ENCODE results near the gene AMBRA1. TPM values are rescaled to one million over a fixed set of nuclear protein-coding genes. Genes with fewer than 3 reads are reported as not detected.

The AMBRA1 gene
- total RNA-seq, 1 donor from 2014 or later, result 11.3 TPM

DNA sequence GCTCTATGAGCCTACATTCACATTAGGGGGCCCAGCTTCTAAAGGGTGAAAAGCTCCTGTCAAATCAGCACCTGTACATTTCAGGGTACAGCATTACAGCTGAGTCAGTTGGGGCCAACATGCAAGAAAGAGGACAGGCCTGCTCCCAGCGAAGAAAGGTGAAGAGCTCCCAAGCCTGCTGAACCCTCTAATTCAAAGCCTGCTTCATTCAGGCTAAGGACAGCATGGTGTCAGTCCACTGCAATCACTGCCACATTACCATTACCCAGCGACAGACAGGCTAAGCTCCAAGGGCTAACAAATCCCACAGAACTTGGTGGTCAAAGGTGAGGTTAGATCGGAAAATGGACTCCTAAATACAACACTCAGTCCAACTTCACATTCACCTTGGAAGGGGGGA is 136.8 kb downstream of the AMBRA1 start:
- TF ChIP-seq, protein P1, sequence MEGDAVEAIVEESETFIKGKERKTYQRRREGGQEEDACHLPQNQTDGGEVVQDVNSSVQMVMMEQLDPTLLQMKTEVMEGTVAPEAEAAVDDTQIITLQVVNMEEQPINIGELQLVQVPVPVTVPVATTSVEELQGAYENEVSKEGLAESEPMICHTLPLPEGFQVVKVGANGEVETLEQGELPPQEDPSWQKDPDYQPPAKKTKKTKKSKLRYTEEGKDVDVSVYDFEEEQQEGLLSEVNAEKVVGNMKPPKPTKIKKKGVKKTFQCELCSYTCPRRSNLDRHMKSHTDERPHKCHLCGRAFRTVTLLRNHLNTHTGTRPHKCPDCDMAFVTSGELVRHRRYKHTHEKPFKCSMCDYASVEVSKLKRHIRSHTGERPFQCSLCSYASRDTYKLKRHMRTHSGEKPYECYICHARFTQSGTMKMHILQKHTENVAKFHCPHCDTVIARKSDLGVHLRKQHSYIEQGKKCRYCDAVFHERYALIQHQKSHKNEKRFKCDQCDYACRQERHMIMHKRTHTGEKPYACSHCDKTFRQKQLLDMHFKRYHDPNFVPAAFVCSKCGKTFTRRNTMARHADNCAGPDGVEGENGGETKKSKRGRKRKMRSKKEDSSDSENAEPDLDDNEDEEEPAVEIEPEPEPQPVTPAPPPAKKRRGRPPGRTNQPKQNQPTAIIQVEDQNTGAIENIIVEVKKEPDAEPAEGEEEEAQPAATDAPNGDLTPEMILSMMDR (IDR thresholded peaks at IDR 0.05; ENCODE audit: insufficient read depth, low read length, severe bottlenecking), result no peak
- FAIRE-seq, result no peak
- DNase-seq (ENCODE audit: low read depth), result no peak
- no peak overlapping the region for H3K4me3 ChIP-seq (ENCODE audit: low read depth, low read length)
- no peaks in the 10 kb centered on the region for H3K27me3 ChIP-seq (ENCODE audit: control insufficient read depth, insufficient read depth, low read length)
- no peaks in the 10 kb centered on the region for H3K36me3 ChIP-seq (ENCODE audit: control insufficient read depth, insufficient read depth, low read length)

DNA sequence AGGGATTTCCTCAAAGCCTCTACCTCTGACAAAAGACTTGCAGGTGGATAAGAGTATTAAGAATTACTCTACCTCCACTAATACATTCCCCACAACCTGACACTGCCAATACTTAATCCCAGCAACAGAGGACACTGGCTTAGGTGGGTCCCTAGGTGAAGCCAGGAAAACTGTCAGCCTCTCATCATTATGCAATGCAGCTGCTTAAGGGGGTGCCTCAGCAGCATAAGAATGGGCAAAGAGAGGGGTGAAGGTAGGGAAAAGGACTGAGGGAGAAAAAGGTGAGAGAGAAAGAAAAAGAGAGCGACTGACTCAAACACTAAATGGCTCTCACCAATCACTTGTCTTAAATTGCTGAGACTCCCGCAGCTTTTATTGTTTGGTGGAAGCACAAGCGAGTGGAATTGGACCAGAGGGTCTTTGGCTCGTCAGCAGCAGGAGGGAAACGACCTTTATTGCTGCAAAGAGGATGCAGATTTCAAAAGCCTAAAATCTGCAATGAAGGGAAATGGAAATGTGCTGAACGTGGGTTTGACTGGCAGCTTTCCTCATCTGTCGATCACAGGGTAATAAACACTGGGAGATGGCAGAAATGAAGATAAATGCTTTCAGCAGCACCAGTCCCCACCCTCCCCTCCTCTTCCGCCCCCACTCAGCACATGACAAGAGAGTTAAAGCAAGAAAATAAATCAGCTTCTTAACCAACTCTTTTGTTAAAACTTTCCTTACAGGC is 137.4 kb downstream of the AMBRA1 start:
- Histone ChIP-seq H3K4me3 (ENCODE audit: low read depth, low read length) (no peak overlapping the region), H3K27me3 (ENCODE audit: control insufficient read depth, insufficient read depth, low read length) (no peaks in the 10 kb centered on the region), H3K36me3 (ENCODE audit: control insufficient read depth, insufficient read depth, low read length) (no peaks in the 10 kb centered on the region)
- TF ChIP-seq, protein P1 (IDR thresholded peaks at IDR 0.05; ENCODE audit: insufficient read depth, low read length, severe bottlenecking), result no peak
- no peak for FAIRE-seq
- no peak for DNase-seq (ENCODE audit: low read depth)

DNA sequence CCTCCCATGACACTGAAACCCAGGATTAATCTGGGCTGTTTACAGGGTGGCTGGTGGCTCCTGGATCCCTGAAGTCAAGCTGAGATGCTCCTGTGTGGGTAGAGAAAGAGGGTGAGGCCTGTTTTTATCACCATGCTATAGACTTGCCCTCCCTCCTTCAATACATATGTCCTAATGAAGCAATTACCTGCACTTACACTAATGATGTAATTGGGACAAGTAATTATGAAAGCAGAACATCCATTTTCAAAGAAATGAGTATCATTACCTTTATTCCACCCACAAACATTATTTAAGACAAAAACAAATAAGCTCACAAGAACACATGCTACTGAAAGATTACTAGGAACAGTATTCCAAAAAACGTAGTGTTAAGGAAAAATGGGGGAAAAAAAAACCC is 138.0 kb downstream of the AMBRA1 start:
- DNase-seq (ENCODE audit: low read depth), result no peak
- H3K36me3 ChIP-seq (ENCODE audit: control insufficient read depth, insufficient read depth, low read length), result no peaks in the 10 kb centered on the region
- FAIRE-seq, result no peak
- no peak overlapping the region for H3K4me3 ChIP-seq (ENCODE audit: low read depth, low read length)
- TF ChIP-seq, protein P1 (IDR thresholded peaks at IDR 0.05; ENCODE audit: insufficient read depth, low read length, severe bottlenecking), result no peak
- no peaks in the 10 kb centered on the region for H3K27me3 ChIP-seq (ENCODE audit: control insufficient read depth, insufficient read depth, low read length)

DNA sequence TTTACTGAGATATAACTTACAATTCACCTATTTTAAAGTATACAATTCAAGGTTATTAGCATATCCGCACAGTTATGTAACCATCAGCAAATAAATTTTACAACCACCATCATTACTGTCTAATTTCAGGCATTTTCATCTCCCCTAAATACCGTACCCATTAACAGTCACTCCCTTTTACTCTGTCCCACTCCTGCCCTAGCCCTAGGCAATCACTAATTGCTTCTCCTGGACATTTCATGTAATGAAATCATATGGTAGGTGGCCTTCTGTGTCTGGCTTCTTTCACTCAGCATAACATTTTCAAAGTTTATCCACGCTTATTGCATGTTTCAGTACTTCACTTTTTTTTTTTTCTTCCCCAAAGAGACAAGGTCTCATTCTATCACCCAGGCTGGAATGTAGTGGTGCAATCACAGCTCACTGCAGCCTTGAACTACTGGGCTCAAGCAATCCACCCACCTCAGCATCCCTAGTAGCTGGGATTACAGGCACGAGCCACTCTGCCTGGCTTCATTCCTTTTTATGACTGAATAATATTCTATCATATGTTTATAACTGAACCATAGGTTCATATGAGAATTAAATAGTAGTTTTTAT is 140.8 kb downstream of the AMBRA1 start:
- no peak for DNase-seq (ENCODE audit: low read depth)
- Histone ChIP-seq H3K27me3 (ENCODE audit: control insufficient read depth, insufficient read depth, low read length) (no peaks in the 10 kb centered on the region), H3K36me3 (ENCODE audit: control insufficient read depth, insufficient read depth, low read length) (no peaks in the 10 kb centered on the region), H3K4me3 (ENCODE audit: low read depth, low read length) (no peak overlapping the region)
- FAIRE-seq, result no peak
- TF ChIP-seq, protein P1 (IDR thresholded peaks at IDR 0.05; ENCODE audit: insufficient read depth, low read length, severe bottlenecking), result no peak

DNA sequence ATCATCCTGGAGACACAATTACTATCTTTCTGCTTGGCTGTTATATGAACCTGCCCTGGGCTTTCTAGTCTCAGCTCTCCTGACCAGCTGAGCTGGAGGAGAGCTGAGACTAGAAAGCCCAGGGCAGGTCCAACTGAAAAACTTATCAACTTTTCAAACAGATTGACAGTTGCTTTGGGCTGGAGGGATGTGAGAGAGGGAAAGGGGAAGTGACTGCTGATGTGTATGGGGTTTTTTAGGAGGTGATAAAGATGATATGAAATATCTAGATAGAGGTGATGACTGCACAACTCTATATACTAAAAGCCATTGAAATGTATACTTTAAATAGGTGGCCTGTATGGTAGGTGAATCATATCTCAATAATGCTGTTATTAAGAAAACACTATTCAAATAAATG is 142.1 kb downstream of the AMBRA1 start:
- no peak for DNase-seq (ENCODE audit: low read depth)
- no peaks in the 10 kb centered on the region for H3K36me3 ChIP-seq (ENCODE audit: control insufficient read depth, insufficient read depth, low read length)

More for the DNA sequence above, 142.1 kb downstream of the AMBRA1 start:
- Histone ChIP-seq H3K27me3 (ENCODE audit: control insufficient read depth, insufficient read depth, low read length) (no peaks in the 10 kb centered on the region), H3K4me3 (ENCODE audit: low read depth, low read length) (no peak overlapping the region)
- TF ChIP-seq, protein P1 (IDR thresholded peaks at IDR 0.05; ENCODE audit: insufficient read depth, low read length, severe bottlenecking), result no peak
- FAIRE-seq, result no peak
